GM12875 (cell line): Measurements from ENCODE around the gene RPS6KA4.

Experiments used
- H3K4me3 ChIP-seq: one replicate; pipeline ENCODE4 v1.5.1; 2011; ENCODE audit warnings: low read depth, low read length, control low read depth
- CTCF ChIP-seq: IDR thresholded peaks from 2 replicates; pipeline ENCODE4 v1.5.1; 2011; ENCODE audit warnings: low read depth, mild to moderate bottlenecking, control low read depth, inconsistent platforms, low read length, moderate library complexity, borderline replicate concordance; ENCODE audit not compliant: insufficient read depth

RPS6KA4 gene

GRCh38 chr11:64384028-64384737 lies 25.2 kb downstream of the RPS6KA4 start:
- H3K4me3 ChIP-seq = no peak overlapping the region
- TF ChIP-seq CTCF = no peak

GRCh38 chr11:64384981-64385944 lies 26.3 kb downstream of the RPS6KA4 start:
- TF ChIP-seq CTCF = no peak
- H3K4me3 ChIP-seq = no peak overlapping the region

GRCh38 chr11:64385945-64386704 lies 27.2 kb downstream of the RPS6KA4 start:
- H3K4me3 ChIP-seq = no peak overlapping the region
- TF ChIP-seq CTCF = no peak

GRCh38 chr11:64387916-64388315 lies 29.0 kb downstream of the RPS6KA4 start:
- no peak overlapping the region for H3K4me3 ChIP-seq
- no peak for TF ChIP-seq CTCF

GRCh38 chr11:64388894-64389293 lies 29.9 kb downstream of the RPS6KA4 start:
- no peak overlapping the region for H3K4me3 ChIP-seq
- no peak for TF ChIP-seq CTCF

GRCh38 chr11:64389851-64390250 lies 30.9 kb downstream of the RPS6KA4 start:
- no peak for TF ChIP-seq CTCF
- no peak overlapping the region for H3K4me3 ChIP-seq
